Activated T-cell treated with anti-CD3 and anti-CD28 coated beads, Interleukin-2, amount 50 U/mL, for 72 hours (primary cell): ENCODE measurements around the gene GPATCH4. TPM values are rescaled to one million over a fixed set of nuclear protein-coding genes. Genes with fewer than 3 reads are reported as not detected.
A peak's percentile ranks its signal among the peaks of the same experiment; 100 is the strongest.

Experiments
- ATAC-seq, 2 donors: fragments of 150-1000 bp; cut with Tn5 transposase; replicated peaks in 1 of 2; 2 replicates each; pipeline ENCODE4 v1.10.0; 2021; ENCODE audit warnings: moderate library complexity in 2 of 2, mild to moderate bottlenecking in 1 of 2
- DNase-seq, 2 donors: peaks; one replicate each; pipeline ENCODE4 v3.0.0; 2021 to 2022; ENCODE audit warnings: mixed read lengths in 1 of 2
- H3K27ac Mint-ChIP-seq: one replicate; pipeline ENCODE4 v1.8.0; 2022; ENCODE audit warnings: mild to moderate bottlenecking, moderate library complexity, mixed read lengths
- H3K27me3 Mint-ChIP-seq: one replicate; pipeline ENCODE4 v1.8.0; 2022; ENCODE audit warnings: low read depth, mixed read lengths
- H3K36me3 Mint-ChIP-seq, 2 donors: one replicate each; pipeline ENCODE4 v1.8.0; 2022; ENCODE audit warnings: mixed read lengths in 2 of 2, mild to moderate bottlenecking in 1 of 2; ENCODE audit not compliant: insufficient read depth in 2 of 2
- H3K4me1 Mint-ChIP-seq: one replicate; pipeline ENCODE4 v1.8.0; 2022; ENCODE audit warnings: low read depth, mixed read lengths
- H3K4me3 Mint-ChIP-seq, 2 donors: one replicate each; pipeline ENCODE4 v1.8.0; 2022; ENCODE audit warnings: mild to moderate bottlenecking in 2 of 2, mixed read lengths in 2 of 2, moderate library complexity in 2 of 2
- H3K9me3 Mint-ChIP-seq, 2 donors: one replicate each; pipeline ENCODE4 v1.8.0; 2022; ENCODE audit warnings: mixed read lengths in 2 of 2
- total RNA-seq, 2 donors: library from RNA; stranded (reverse); gene quantifications; one replicate each; pipeline ENCODE4 v1.2.3, GENCODE V29; 2022

Gene GPATCH4
- total RNA-seq, 2 donors from 2014 or later, result 25.6 to 31.6 TPM

GRCh38 chr1:156572663-156573018 is 28.6 kb downstream of the GPATCH4 start:
- peaks cover 2 to 4% of the 10 kb centered on the region in 2 donors for H3K36me3 Mint-ChIP-seq
- no peaks in the 10 kb centered on the region for H3K9me3 Mint-ChIP-seq
- peaks cover 31% of the 10 kb centered on the region for H3K27me3 Mint-ChIP-seq
- ATAC-seq (peak in 1 of 2 donors; percentile 7), DNase-seq (no peak)
- peaks cover 27% of the 10 kb centered on the region for H3K4me1 Mint-ChIP-seq
- peak overlapping the region; percentile 92 to 96 for H3K4me3 Mint-ChIP-seq
- H3K27ac Mint-ChIP-seq, result peak overlapping the region; percentile 11

GRCh38 chr1:156571919-156572662 is 29.2 kb downstream of the GPATCH4 start, which contains the start of gene IQGAP3:
Gene IQGAP3, minus strand, starts transcription at chr1:156572565. Its CDS starts 36 bp downstream, at chr1:156572529.
- peaks cover 2 to 4% of the 10 kb centered on the region in 2 donors for H3K36me3 Mint-ChIP-seq

GRCh38 chr1:156571261-156571852 is 29.9 kb downstream of the GPATCH4 start:
- peaks cover 2 to 4% of the 10 kb centered on the region in 2 donors for H3K36me3 Mint-ChIP-seq
- H3K9me3 Mint-ChIP-seq, result no peaks in the 10 kb centered on the region
- peaks cover 31% of the 10 kb centered on the region for H3K27me3 Mint-ChIP-seq
- H3K27ac Mint-ChIP-seq, result no peak overlapping the region
- H3K4me3 Mint-ChIP-seq, result peak overlapping the region; percentile 92 to 96
- peak; percentile 34 to 49 for ATAC-seq
- no peak for DNase-seq
- peaks cover 27% of the 10 kb centered on the region for H3K4me1 Mint-ChIP-seq

More at GRCh38 chr1:156571919-156572662, 29.2 kb downstream of the GPATCH4 start, which contains the start of gene IQGAP3:
- peak within 1 kb of the TSS; percentile 92 to 96 for H3K4me3 Mint-ChIP-seq
- peak; percentile 83 to 93 for ATAC-seq
- peaks cover 27% of the 10 kb centered on the region for H3K4me1 Mint-ChIP-seq
- peak; percentile 71 to 78 for DNase-seq
- H3K27me3 Mint-ChIP-seq, result peaks cover 31% of the 10 kb centered on the region
- H3K9me3 Mint-ChIP-seq, result no peaks in the 10 kb centered on the region
- peak within 1 kb of the TSS; percentile 11 for H3K27ac Mint-ChIP-seq

- H3K4me3 Mint-ChIP-seq, result no peak overlapping the region
- H3K4me1 Mint-ChIP-seq, result peaks cover 9% of the 10 kb centered on the region
- ATAC-seq (no peak), DNase-seq (no peak)
- peaks cover 0 to 1% of the 10 kb centered on the region in 2 donors for H3K36me3 Mint-ChIP-seq
- H3K9me3 Mint-ChIP-seq, result no peaks in the 10 kb centered on the region
- no peak overlapping the region for H3K27ac Mint-ChIP-seq
- H3K27me3 Mint-ChIP-seq, result peaks cover 10% of the 10 kb centered on the region
These were observed 34.8 kb downstream of the GPATCH4 start for GRCh38 chr1:156566436-156566835.

- Mint-ChIP-seq H3K27me3 (peaks cover 1% of the 10 kb centered on the region), H3K36me3 (no peaks in the 10 kb centered on the region), H3K9me3 (no peaks in the 10 kb centered on the region), H3K4me1 (peaks cover under 1% of the 10 kb centered on the region), H3K4me3 (no peak overlapping the region), H3K27ac (no peak overlapping the region)
- DNase-seq (no peak), ATAC-seq (no peak)
These were observed 35.8 kb downstream of the GPATCH4 start for GRCh38 chr1:156565519-156565918.

- no peaks in the 10 kb centered on the region for H3K4me1 Mint-ChIP-seq
- ATAC-seq, result no peak
- no peaks in the 10 kb centered on the region for H3K27me3 Mint-ChIP-seq
- H3K4me3 Mint-ChIP-seq, result no peak overlapping the region
- no peak overlapping the region for H3K27ac Mint-ChIP-seq
- no peak for DNase-seq
- peaks cover 0 to 1% of the 10 kb centered on the region in 2 donors for H3K36me3 Mint-ChIP-seq
- no peaks in the 10 kb centered on the region for H3K9me3 Mint-ChIP-seq
These were observed 40.6 kb downstream of the GPATCH4 start for GRCh38 chr1:156560585-156561163.

- Mint-ChIP-seq H3K4me1 (no peaks in the 10 kb centered on the region), H3K27ac (no peak overlapping the region), H3K36me3 (peaks cover 0 to 1% of the 10 kb centered on the region in 2 donors), H3K9me3 (no peaks in the 10 kb centered on the region), H3K4me3 (no peak overlapping the region), H3K27me3 (no peaks in the 10 kb centered on the region)
- ATAC-seq, result no peak
- DNase-seq, result no peak
These were observed 41.4 kb downstream of the GPATCH4 start for GRCh38 chr1:156559797-156560385.

- no peak overlapping the region for H3K27ac Mint-ChIP-seq
- H3K27me3 Mint-ChIP-seq, result no peaks in the 10 kb centered on the region
- no peak overlapping the region for H3K4me3 Mint-ChIP-seq
- H3K4me1 Mint-ChIP-seq, result no peaks in the 10 kb centered on the region
- no peak for ATAC-seq
- peaks cover 0 to 1% of the 10 kb centered on the region in 2 donors for H3K36me3 Mint-ChIP-seq
- no peaks in the 10 kb centered on the region for H3K9me3 Mint-ChIP-seq
- no peak for DNase-seq
These were observed 42.0 kb downstream of the GPATCH4 start for GRCh38 chr1:156559086-156559796.

GRCh38 chr1:156556354-156556753 is 44.9 kb downstream of the GPATCH4 start:
- no peaks in the 10 kb centered on the region for H3K9me3 Mint-ChIP-seq
- no peak for ATAC-seq
- no peak overlapping the region for H3K4me3 Mint-ChIP-seq
- peaks cover 12% of the 10 kb centered on the region for H3K4me1 Mint-ChIP-seq
- H3K27me3 Mint-ChIP-seq, result no peaks in the 10 kb centered on the region
- H3K27ac Mint-ChIP-seq, result no peak overlapping the region
- H3K36me3 Mint-ChIP-seq, result peaks cover 1 to 2% of the 10 kb centered on the region in 2 donors
- DNase-seq, result no peak

- Mint-ChIP-seq H3K36me3 (peaks cover 1 to 2% of the 10 kb centered on the region in 2 donors), H3K27ac (no peak overlapping the region), H3K4me1 (peaks cover 12% of the 10 kb centered on the region), H3K27me3 (no peaks in the 10 kb centered on the region), H3K9me3 (no peaks in the 10 kb centered on the region), H3K4me3 (no peak overlapping the region)
- no peak for ATAC-seq
- no peak for DNase-seq
These were observed 45.6 kb downstream of the GPATCH4 start for GRCh38 chr1:156555715-156556114.

- ATAC-seq (no peak), DNase-seq (no peak)
- H3K4me3 Mint-ChIP-seq, result no peak overlapping the region
- H3K27me3 Mint-ChIP-seq, result no peaks in the 10 kb centered on the region
- H3K4me1 Mint-ChIP-seq, result peaks cover 12% of the 10 kb centered on the region
- H3K36me3 Mint-ChIP-seq, result peaks cover 1 to 2% of the 10 kb centered on the region in 2 donors
- H3K9me3 Mint-ChIP-seq, result no peaks in the 10 kb centered on the region
- no peak overlapping the region for H3K27ac Mint-ChIP-seq
These were observed 46.3 kb downstream of the GPATCH4 start for GRCh38 chr1:156554971-156555370.

- peaks cover 12% of the 10 kb centered on the region for H3K4me1 Mint-ChIP-seq
- H3K4me3 Mint-ChIP-seq, result no peak overlapping the region
- no peaks in the 10 kb centered on the region for H3K9me3 Mint-ChIP-seq
- H3K27ac Mint-ChIP-seq, result no peak overlapping the region
- no peak for ATAC-seq
- no peak for DNase-seq
- H3K36me3 Mint-ChIP-seq, result peaks cover 0 to 2% of the 10 kb centered on the region in 2 donors
- H3K27me3 Mint-ChIP-seq, result no peaks in the 10 kb centered on the region
These were observed 47.3 kb downstream of the GPATCH4 start for GRCh38 chr1:156553860-156554485.
